Motor neuron (in vitro differentiated cells): ENCODE data around the gene ACTBL2. TPM values are rescaled to one million over a fixed set of nuclear protein-coding genes. Genes with fewer than 3 reads are reported as not detected.

ENCODE experiments used
- ATAC-seq, 8 experiments: fragments of 200-7000 bp; cut with Tn5 transposase; replicated peaks in 6 of 8; 2 replicates each; pipeline ENCODE4 v1.8.0; 2021; ENCODE audit warnings: mild to moderate bottlenecking in 8 of 8, moderate library complexity in 8 of 8
- H3K27ac ChIP-seq, 2 donors: fragments of 250-450 bp; sonication (Bioruptor Pico); 2 replicates each; pipeline ENCODE4 v1.9.0; 2021; ENCODE audit warnings: antibody characterized with exemption in 2 of 2, mild to moderate bottlenecking in 2 of 2, moderate library complexity in 1 of 2
- H3K4me1 ChIP-seq, 2 donors: fragments of 250-450 bp; sonication (Bioruptor Pico); replicated peaks in 1 of 2; 2 replicates each; pipeline ENCODE4 v1.6.1; 2021; ENCODE audit warnings: antibody characterized with exemption in 2 of 2, mild to moderate bottlenecking in 2 of 2, moderate library complexity in 1 of 2
- H3K4me3 ChIP-seq, 5 donors: fragments of 250-450 bp; sonication (Bioruptor Pico); 2 replicates each; pipeline ENCODE4 v1.9.0; 2021; ENCODE audit warnings: antibody characterized with exemption in 5 of 5, mild to moderate bottlenecking in 5 of 5, moderate library complexity in 4 of 5
- WGBS, 10 experiments: fragments of 450-650 bp; shearing (Covaris generic); methylation state at CpG; one replicate each; pipeline ENCODE4 v1.0.0; 2022; 5-methylcytosine and 5-hydroxymethylcytosine counted together
- in situ Hi-C, 9 experiments: fragments of 400-800 bp; cut with MboI; loops; one replicate each; pipeline ENCODE4 v1.15.0; 2021; ENCODE audit warnings: low sequenced_read_pairs in 9 of 9, low pct_unique_long_range_greater_than_20kb in 2 of 9; ENCODE audit not compliant: unreplicated experiment in 9 of 9
- total RNA-seq, 8 experiments: library from RNA; unstranded; fragments of 300-600 nt; gene quantifications; 2 replicates each; pipeline versions ENCODE4 v1.2.3 to v1.2.4, GENCODE V29; 2022

ACTBL2 gene
- total RNA-seq, 8 experiments from 2014 or later, result 0.07 to 0.20 (median 0.18) TPM; not detected in 4

DNA sequence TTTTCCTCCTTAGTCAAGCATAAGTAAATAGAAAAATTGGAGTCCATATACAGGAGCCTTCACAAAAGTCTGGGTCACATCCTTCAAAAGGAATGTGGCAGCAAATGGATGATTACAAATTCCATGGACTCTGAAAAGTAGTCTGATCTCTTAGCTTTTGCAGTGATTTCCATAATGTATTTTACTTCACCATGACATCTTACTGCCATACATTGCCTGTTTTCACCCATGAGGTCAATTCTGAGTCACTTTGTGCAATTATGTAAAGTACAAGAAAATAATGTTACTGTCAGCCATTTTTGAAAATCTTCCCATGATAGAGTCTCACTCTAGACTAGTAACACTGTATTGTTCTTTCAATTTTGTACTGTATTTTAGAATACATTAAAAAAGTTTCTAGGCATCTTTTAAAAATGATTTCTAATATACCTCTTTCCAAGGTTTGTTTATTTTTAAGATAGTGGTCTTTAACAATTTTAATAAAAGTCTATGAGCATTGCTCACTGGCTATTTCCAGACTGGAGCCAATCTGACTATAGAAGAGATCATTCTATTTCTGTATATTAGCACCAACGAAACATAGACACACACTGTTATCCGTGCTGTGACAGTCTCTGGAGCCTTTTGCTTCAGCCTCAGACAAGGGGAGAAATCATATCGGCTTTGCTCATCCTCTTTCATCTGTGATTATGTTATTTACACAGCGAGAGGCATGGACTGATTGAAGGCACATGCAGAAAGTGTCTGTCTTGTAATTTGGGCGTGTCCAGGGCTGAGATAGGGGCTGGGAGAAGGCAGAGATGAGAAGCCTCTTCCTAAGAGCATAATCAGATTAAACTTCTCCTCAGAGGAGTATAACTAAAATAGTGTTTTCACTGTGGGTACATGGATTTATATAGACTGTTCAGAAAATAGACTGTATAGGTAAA is 22.9 kb upstream of the ACTBL2 start:
- Histone ChIP-seq H3K4me1 (peaks cover 9 to 20% of the 10 kb centered on the region in 2 donors), H3K27ac (peak overlapping the region in 1 of 2 donors; percentile 21), H3K4me3 (no peak overlapping the region)
- in situ Hi-C loops, result loop anchor here in 5 of 9 experiments (25.0 kb wide), 2 partner anchors 257 to 957 kb away; partner anchors contain the start of gene PLK2 (in 5 of the 5)
- 21 to 100% (median 81%) methylated on average over 1 to 5 of the region's 5 CpGs; no CpG with 5 or more reads in 2 of the 10 experiments for WGBS, 10 experiments
- peak; percentile 29 to 88 (median 64) for ATAC-seq

DNA sequence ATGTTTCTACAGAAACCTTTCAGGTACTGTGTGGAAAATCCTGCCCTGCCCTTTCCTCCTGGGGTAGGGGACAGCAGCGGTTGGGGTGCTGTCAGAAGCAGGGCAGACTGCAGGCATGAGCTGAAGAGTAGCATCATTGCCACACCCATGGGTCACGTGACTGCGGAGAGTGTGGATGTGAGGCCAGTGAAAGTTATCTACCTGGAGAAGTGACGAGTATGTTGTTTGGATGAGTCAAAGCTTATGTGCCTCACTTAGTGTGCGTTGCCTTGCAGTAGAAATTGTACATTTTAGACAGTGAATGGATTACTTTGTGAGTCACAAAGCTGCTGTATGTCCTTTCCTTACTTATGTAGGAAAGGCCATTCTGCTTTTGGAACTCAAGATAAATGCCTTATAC is 21.7 kb upstream of the ACTBL2 start:
- Histone ChIP-seq H3K4me1 (peaks cover 13 to 16% of the 10 kb centered on the region in 2 donors), H3K27ac (no peak overlapping the region), H3K4me3 (no peak overlapping the region)
- in situ Hi-C loops, result loop anchor here in 5 of 9 experiments (25.0 kb wide), 2 partner anchors 258 to 958 kb away; partner anchors contain the start of gene PLK2 (in 5 of the 5)
- peak in 2 of 8 experiments; percentile 6 to 9 for ATAC-seq
- WGBS, 10 experiments, result 74 to 100% (median 90%) methylated on average over 2 to 5 of the region's 5 CpGs; no CpG with 5 or more reads in 3 of the 10 experiments

- Histone ChIP-seq H3K4me3 (no peak overlapping the region), H3K4me1 (peaks cover 13 to 16% of the 10 kb centered on the region in 2 donors), H3K27ac (no peak overlapping the region)
- in situ Hi-C loops, result loop anchor here in 5 of 9 experiments (25.0 kb wide), 2 partner anchors 259 to 959 kb away; partner anchors contain the start of gene PLK2 (in 5 of the 5)
- 57 to 100% (median 91%) methylated on average over 1 to 3 of the region's 3 CpGs for WGBS, 10 experiments
- no peak for ATAC-seq
Measured at GRCh38 chr5:57503433-57503832, 20.8 kb upstream of the ACTBL2 start.

GRCh38 chr5:57501414-57502201 is 19.0 kb upstream of the ACTBL2 start:
- Histone ChIP-seq H3K4me3 (no peak overlapping the region), H3K4me1 (peaks cover 13 to 16% of the 10 kb centered on the region in 2 donors), H3K27ac (no peak overlapping the region)
- WGBS, 10 experiments, result 47 to 83% (median 79%) methylated on average over 2 to 7 of the region's 7 CpGs; no CpG with 5 or more reads in 1 of the 10 experiments
- in situ Hi-C loops, result loop anchor here in 5 of 9 experiments (25.0 kb wide), 2 partner anchors 261 to 961 kb away; partner anchors contain the start of gene PLK2 (in 5 of the 5)
- ATAC-seq, result peak in 1 of 8 experiments; percentile 18

- 12 to 100% (median 49%) methylated on average over 1 to 8 of the region's 8 CpGs for WGBS, 10 experiments
- in situ Hi-C loops, result loop anchor here in 6 of 9 experiments (25.0 kb wide), 3 partner anchors 187 to 963 kb away; partner anchors contain the start of gene PLK2 (in 5 of the 6)
- ATAC-seq, result peak in 7 of 8 experiments; percentile 20 to 68 (median 52)
- no peak overlapping the region for H3K27ac ChIP-seq
- H3K4me1 ChIP-seq, result peaks cover 2 to 10% of the 10 kb centered on the region in 2 donors
- H3K4me3 ChIP-seq, result no peak overlapping the region
Measured at GRCh38 chr5:57499262-57500050, 16.8 kb upstream of the ACTBL2 start.

GRCh38 chr5:57497733-57498132 is 15.1 kb upstream of the ACTBL2 start:
- ATAC-seq, result no peak
- in situ Hi-C loops, result loop anchor here in 2 of 9 experiments (25.0 kb wide), 1 partner anchor 185 kb away; no protein-coding TSS in a partner anchor
- Histone ChIP-seq H3K4me1 (peaks cover 0 to 10% of the 10 kb centered on the region in 2 donors), H3K4me3 (no peak overlapping the region), H3K27ac (no peak overlapping the region)

DNA sequence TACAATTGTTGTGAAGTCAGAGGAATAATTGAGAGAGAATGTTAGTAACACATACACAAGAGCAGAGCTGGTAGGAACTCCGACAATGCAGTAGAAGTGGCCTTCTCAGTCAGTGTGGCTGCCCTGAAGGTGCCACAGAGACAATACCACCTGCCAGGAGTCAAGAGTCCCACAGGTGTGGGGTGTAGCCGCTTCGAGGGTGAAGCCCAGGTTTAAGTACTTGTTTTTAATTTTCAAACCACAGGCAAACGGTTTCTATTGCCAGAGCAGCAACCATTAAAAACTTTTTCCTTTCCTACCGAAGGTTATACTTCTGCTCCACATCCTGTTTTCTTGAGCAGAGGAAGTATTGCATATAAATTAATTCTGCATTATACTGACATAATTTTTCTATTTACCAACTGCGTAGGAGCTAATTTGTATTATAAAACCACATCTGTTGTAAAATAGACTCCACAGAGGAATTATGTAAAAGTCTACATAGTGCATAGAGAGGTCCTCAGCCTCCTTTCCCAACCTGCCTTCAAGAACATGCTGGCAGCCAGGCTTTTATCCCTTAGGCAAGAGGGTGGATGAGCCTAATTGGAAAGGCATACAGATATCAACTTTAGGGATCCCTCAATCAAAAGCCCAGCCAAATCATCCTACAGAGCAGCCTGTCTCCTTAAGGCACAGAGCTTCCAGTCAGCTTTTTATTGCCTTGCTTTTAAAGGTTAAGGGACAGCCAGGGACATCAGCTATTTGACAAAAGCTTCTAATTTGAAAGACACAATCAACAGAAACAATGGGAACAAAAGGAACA is 12.9 kb upstream of the ACTBL2 start:
- Histone ChIP-seq H3K4me3 (no peak overlapping the region), H3K27ac (no peak overlapping the region), H3K4me1 (peaks cover 0 to 4% of the 10 kb centered on the region in 2 donors)
- ATAC-seq, result peak in 3 of 8 experiments; percentile 12 to 55 (median 16)
- in situ Hi-C loops, result loop anchor here in 2 of 9 experiments (25.0 kb wide), 1 partner anchor 183 kb away; no protein-coding TSS in a partner anchor
- WGBS, 10 experiments, result 0 to 93% (median 69%) methylated on average over 1 to 6 of the region's 6 CpGs

- Histone ChIP-seq H3K4me3 (no peak overlapping the region), H3K27ac (no peak overlapping the region), H3K4me1 (no peaks in the 10 kb centered on the region)
- ATAC-seq, result peak in 4 of 8 experiments; percentile 31 to 93 (median 82)
- WGBS, 10 experiments, result 3 to 94% (median 59%) methylated on average over 2 to 5 of the region's 6 CpGs
- in situ Hi-C loops, result loop anchor here in 2 of 9 experiments (25.0 kb wide), 1 partner anchor 182 kb away; no protein-coding TSS in a partner anchor
Measured at GRCh38 chr5:57494104-57495098, 11.8 kb upstream of the ACTBL2 start.

- no peak overlapping the region for H3K4me3 ChIP-seq
- in situ Hi-C loops, result loop anchor here in 2 of 9 experiments (25.0 kb wide), 1 partner anchor 181 kb away; no protein-coding TSS in a partner anchor
- 57 to 100% (median 80%) methylated on average over 1 of the region's 1 CpG; no CpG with 5 or more reads in 5 of the 10 experiments for WGBS, 10 experiments
- no peak for ATAC-seq
- H3K4me1 ChIP-seq, result no peaks in the 10 kb centered on the region
- no peak overlapping the region for H3K27ac ChIP-seq
Measured at GRCh38 chr5:57493034-57493433, 10.4 kb upstream of the ACTBL2 start.

DNA sequence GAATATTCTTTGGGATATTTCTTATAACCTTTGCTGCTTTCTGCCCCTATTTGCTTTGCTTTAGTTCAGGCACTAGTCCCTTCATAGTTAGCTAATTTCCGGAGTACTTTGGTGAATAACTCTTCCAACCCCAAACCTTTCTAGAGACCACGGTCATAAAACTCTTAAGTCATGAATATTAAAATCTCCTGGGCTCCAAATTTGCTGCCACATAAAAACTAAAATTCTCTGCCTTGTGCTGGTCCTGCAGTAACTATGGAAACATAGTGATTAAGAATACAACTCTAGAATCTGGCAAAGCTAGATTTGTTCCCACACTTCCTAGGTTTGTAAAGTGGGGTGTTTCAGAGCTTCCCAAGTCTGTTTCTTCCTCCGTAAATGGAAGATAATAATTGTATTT is 10.0 kb upstream of the ACTBL2 start:
- Histone ChIP-seq H3K4me1 (no peaks in the 10 kb centered on the region), H3K4me3 (no peak overlapping the region), H3K27ac (no peak overlapping the region)
- WGBS, 10 experiments, result 48 to 100% (median 87%) methylated on average over 1 to 3 of the region's 3 CpGs; no CpG with 5 or more reads in 1 of the 10 experiments
- in situ Hi-C loops, result loop anchor here in 2 of 9 experiments (25.0 kb wide), 1 partner anchor 180 kb away; no protein-coding TSS in a partner anchor
- no peak for ATAC-seq
